ENCODE results near the gene TRIM25. TPM values are rescaled to one million over a fixed set of nuclear protein-coding genes. Genes with fewer than 3 reads are reported as not detected.
A peak's percentile ranks its signal among the peaks of the same experiment; 100 is the strongest.

The TRIM25 gene
- total and polyA plus RNA-seq, 2 donors = 17.1 to 17.7 TPM

GRCh38 chr17:56914581-56915273, 878 bp upstream of the TRIM25 start:
- Histone ChIP-seq H3K4me3 (ENCODE audit: low read depth, low read length) (peak overlapping the region; percentile 58), H3K36me3 (ENCODE audit: insufficient read depth) (no peaks in the 10 kb centered on the region), H3K4me1 (ENCODE audit: insufficient read depth) (no peaks in the 10 kb centered on the region), H3K27ac (ENCODE audit: low read depth) (peak overlapping the region; percentile 95)
- WGBS = 8% methylated on average over 14 of the region's 14 CpGs
- DNase-seq (ENCODE audit: extremely low spot score) = peak; percentile 35

- no peaks in the 10 kb centered on the region for H3K4me1 ChIP-seq (ENCODE audit: insufficient read depth)
- DNase-seq (ENCODE audit: extremely low spot score) = no peak
- peak overlapping the region; percentile 95 for H3K27ac ChIP-seq (ENCODE audit: low read depth)
Observed at GRCh38 chr17:56913353-56913866, 439 bp downstream of the TRIM25 start.

GRCh38 chr17:56913000-56913311, 893 bp downstream of the TRIM25 start:
- no peak for DNase-seq (ENCODE audit: extremely low spot score)
- peak overlapping the region; percentile 58 for H3K4me3 ChIP-seq (ENCODE audit: low read depth, low read length)
- no peaks in the 10 kb centered on the region for H3K36me3 ChIP-seq (ENCODE audit: insufficient read depth)
- H3K4me1 ChIP-seq (ENCODE audit: insufficient read depth) = no peaks in the 10 kb centered on the region
- 55% methylated on average over 7 of the region's 7 CpGs for WGBS
- H3K27ac ChIP-seq (ENCODE audit: low read depth) = no peak overlapping the region

More at GRCh38 chr17:56913353-56913866, 439 bp downstream of the TRIM25 start:
- Histone ChIP-seq H3K4me3 (ENCODE audit: low read depth, low read length) (peak overlapping the region; percentile 58), H3K36me3 (ENCODE audit: insufficient read depth) (no peaks in the 10 kb centered on the region)
- 2% methylated on average over 44 of the region's 44 CpGs for WGBS

- Histone ChIP-seq H3K4me3 (ENCODE audit: low read depth, low read length) (peak overlapping the region; percentile 58), H3K4me1 (ENCODE audit: insufficient read depth) (no peaks in the 10 kb centered on the region), H3K27ac (ENCODE audit: low read depth) (no peak overlapping the region), H3K36me3 (ENCODE audit: insufficient read depth) (no peaks in the 10 kb centered on the region)
- 67% methylated on average over 21 of the region's 21 CpGs for WGBS
- no peak for DNase-seq (ENCODE audit: extremely low spot score)
Observed at GRCh38 chr17:56912105-56912999, 1.5 kb downstream of the TRIM25 start.

- Histone ChIP-seq H3K4me1 (ENCODE audit: insufficient read depth) (no peaks in the 10 kb centered on the region), H3K27ac (ENCODE audit: low read depth) (no peak overlapping the region), H3K4me3 (ENCODE audit: low read depth, low read length) (no peak overlapping the region)
Observed at GRCh38 chr17:56910509-56911235, 3.2 kb downstream of the TRIM25 start.

GRCh38 chr17:56909742-56910508, 3.9 kb downstream of the TRIM25 start:
- no peak overlapping the region for H3K27ac ChIP-seq (ENCODE audit: low read depth)
- H3K36me3 ChIP-seq (ENCODE audit: insufficient read depth) = peaks cover 8% of the 10 kb centered on the region
- no peak overlapping the region for H3K4me3 ChIP-seq (ENCODE audit: low read depth, low read length)
- no peak for DNase-seq (ENCODE audit: extremely low spot score)
- WGBS = 63% methylated on average over 6 of the region's 6 CpGs
- no peaks in the 10 kb centered on the region for H3K4me1 ChIP-seq (ENCODE audit: insufficient read depth)

More at GRCh38 chr17:56910509-56911235, 3.2 kb downstream of the TRIM25 start:
- WGBS = 78% methylated on average over 7 of the region's 7 CpGs
- peaks cover 8% of the 10 kb centered on the region for H3K36me3 ChIP-seq (ENCODE audit: insufficient read depth)
- no peak for DNase-seq (ENCODE audit: extremely low spot score)

GRCh38 chr17:56908001-56908542, 5.8 kb downstream of the TRIM25 start:
- Histone ChIP-seq H3K4me3 (ENCODE audit: low read depth, low read length) (no peak overlapping the region), H3K36me3 (ENCODE audit: insufficient read depth) (peaks cover 8% of the 10 kb centered on the region), H3K4me1 (ENCODE audit: insufficient read depth) (no peaks in the 10 kb centered on the region), H3K27ac (ENCODE audit: low read depth) (no peak overlapping the region)
- no peak for DNase-seq (ENCODE audit: extremely low spot score)
- 77% methylated on average over 9 of the region's 9 CpGs for WGBS

GRCh38 chr17:56903560-56903959, 10.3 kb downstream of the TRIM25 start:
- Histone ChIP-seq H3K27ac (ENCODE audit: low read depth) (no peak overlapping the region), H3K4me3 (ENCODE audit: low read depth, low read length) (no peak overlapping the region), H3K36me3 (ENCODE audit: insufficient read depth) (peaks cover 10% of the 10 kb centered on the region), H3K4me1 (ENCODE audit: insufficient read depth) (no peaks in the 10 kb centered on the region)
- WGBS = 97% methylated on average over 5 of the region's 5 CpGs
- DNase-seq (ENCODE audit: extremely low spot score) = no peak

- DNase-seq (ENCODE audit: extremely low spot score) = no peak
- no peak overlapping the region for H3K4me3 ChIP-seq (ENCODE audit: low read depth, low read length)
- H3K27ac ChIP-seq (ENCODE audit: low read depth) = no peak overlapping the region
- WGBS = 95% methylated on average over 4 of the region's 4 CpGs
- H3K36me3 ChIP-seq (ENCODE audit: insufficient read depth) = peaks cover 10% of the 10 kb centered on the region
- H3K4me1 ChIP-seq (ENCODE audit: insufficient read depth) = no peaks in the 10 kb centered on the region
Observed at GRCh38 chr17:56902348-56902747, 11.5 kb downstream of the TRIM25 start.

- H3K27ac ChIP-seq (ENCODE audit: low read depth) = no peak overlapping the region
- H3K4me1 ChIP-seq (ENCODE audit: insufficient read depth) = no peaks in the 10 kb centered on the region
- DNase-seq (ENCODE audit: extremely low spot score) = no peak
- 97% methylated on average over 7 of the region's 7 CpGs for WGBS
- H3K4me3 ChIP-seq (ENCODE audit: low read depth, low read length) = no peak overlapping the region
- peaks cover 2% of the 10 kb centered on the region for H3K36me3 ChIP-seq (ENCODE audit: insufficient read depth)
Observed at GRCh38 chr17:56899403-56899802, 14.4 kb downstream of the TRIM25 start.

GRCh38 chr17:56898874-56899273, 15.0 kb downstream of the TRIM25 start:
- Histone ChIP-seq H3K4me3 (ENCODE audit: low read depth, low read length) (no peak overlapping the region), H3K27ac (ENCODE audit: low read depth) (no peak overlapping the region), H3K4me1 (ENCODE audit: insufficient read depth) (no peaks in the 10 kb centered on the region), H3K36me3 (ENCODE audit: insufficient read depth) (peaks cover 2% of the 10 kb centered on the region)
- WGBS = 76% methylated on average over 9 of the region's 9 CpGs
- no peak for DNase-seq (ENCODE audit: extremely low spot score)

- WGBS = 96% methylated on average over 14 of the region's 14 CpGs
- Histone ChIP-seq H3K27ac (ENCODE audit: low read depth) (no peak overlapping the region), H3K4me3 (ENCODE audit: low read depth, low read length) (no peak overlapping the region), H3K36me3 (ENCODE audit: insufficient read depth) (peaks cover 6% of the 10 kb centered on the region), H3K4me1 (ENCODE audit: insufficient read depth) (no peaks in the 10 kb centered on the region)
- DNase-seq (ENCODE audit: extremely low spot score) = no peak
Observed at GRCh38 chr17:56897646-56898424, 16.0 kb downstream of the TRIM25 start.

Measured in urinary bladder (tissue), 4 donors.